Activated effector memory CD4-positive, alpha-beta T cell treated with anti-CD3 and anti-CD28 coated beads, Interleukin-2, amount 50 U/mL, for 16 hours (primary cell): ENCODE results near the gene SWAP70.
"Not testable (repeated sequence)": the region's sequence is repeated elsewhere in the genome, so short reads cannot be mapped to it uniquely, and the experiment has no call there.

ENCODE experiments used
- DNase-seq: peaks from one replicate; pipeline ENCODE4 v3.0.0-alpha.2; 2020

The SWAP70 gene

DNA sequence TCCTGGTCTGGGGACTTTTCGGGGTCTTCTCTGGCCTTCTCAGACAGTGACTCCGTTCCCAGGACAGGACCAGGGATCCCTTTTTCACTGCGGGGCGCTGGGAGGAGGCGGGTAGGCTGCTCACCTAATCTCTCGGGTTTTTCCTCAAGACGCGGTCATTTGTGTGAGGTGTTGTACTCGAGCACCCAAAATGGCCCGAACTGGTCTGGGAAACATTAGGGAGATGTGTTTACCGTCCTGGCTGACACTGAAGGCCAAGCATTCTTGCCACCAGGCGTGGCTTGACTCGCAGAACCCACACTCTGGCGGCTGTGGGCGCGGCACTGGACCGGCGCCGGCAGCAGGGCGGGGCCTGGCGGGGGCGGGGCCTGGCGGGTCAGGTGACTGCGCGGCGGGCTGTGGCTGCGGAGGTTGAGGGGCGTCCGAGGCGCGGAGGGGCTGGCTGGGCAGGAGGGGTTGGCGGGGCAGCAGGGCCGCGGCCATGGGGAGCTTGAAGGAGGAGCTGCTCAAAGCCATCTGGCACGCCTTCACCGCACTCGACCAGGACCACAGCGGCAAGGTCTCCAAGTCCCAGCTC, at the start of gene SWAP70:
Gene SWAP70 (plus strand): TSS at position 379 of the 577 bp plus-strand sequence. CDS start 103 bp downstream, at position 482.
- peak; percentile 92 for DNase-seq

DNA sequence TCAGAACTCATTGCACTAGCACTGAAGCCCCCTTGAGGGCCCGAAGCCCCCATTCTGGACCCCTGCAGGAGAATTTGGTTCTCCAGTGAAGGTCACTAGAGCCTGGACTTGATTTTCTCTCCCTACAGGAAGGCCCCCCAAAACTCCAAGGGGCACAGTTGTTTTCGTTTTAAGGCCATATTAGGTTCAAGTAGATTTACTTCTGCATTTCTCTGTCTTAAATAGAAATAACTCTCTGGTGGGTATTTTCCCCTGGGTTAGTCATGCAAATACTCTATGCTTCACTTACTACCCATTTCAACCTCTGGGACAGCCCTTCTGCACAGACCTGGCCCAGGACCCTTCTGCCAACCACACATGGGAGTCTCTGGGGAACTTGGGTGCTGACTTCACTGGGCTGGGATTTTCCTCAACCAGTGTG, 48.8 kb upstream of the SWAP70 start:
- DNase-seq: no peak

DNA sequence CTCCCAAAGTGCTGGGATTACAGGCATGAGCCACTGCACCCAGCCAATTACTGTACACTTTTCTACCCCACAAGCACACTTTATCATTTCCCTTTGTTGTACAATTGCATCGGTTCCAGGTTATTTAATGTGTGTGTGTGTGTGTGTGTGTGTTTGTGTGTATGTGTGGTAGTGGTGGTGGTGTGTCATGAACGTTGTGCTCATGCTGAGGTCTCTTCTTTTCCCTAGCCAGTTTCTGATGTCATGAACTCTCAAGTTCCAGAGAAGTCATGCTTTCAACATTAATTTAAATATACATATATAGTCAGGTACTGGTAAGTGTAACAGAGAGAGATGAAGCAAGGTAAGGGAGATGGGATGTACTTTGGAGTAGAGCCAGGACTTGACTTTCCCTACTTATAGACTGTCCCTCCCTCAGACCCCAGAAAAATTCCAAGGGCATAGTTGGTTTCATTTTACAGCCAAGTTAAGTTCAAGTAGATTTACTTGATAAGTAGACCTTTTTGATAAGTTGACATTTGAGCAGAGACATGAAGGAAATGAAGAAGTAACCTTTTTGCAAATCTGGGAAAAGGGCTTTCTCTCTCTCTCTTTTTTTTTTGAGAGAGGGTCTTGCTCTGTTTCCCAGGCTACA, 47.7 kb upstream of the SWAP70 start:
- DNase-seq: no peak

DNA sequence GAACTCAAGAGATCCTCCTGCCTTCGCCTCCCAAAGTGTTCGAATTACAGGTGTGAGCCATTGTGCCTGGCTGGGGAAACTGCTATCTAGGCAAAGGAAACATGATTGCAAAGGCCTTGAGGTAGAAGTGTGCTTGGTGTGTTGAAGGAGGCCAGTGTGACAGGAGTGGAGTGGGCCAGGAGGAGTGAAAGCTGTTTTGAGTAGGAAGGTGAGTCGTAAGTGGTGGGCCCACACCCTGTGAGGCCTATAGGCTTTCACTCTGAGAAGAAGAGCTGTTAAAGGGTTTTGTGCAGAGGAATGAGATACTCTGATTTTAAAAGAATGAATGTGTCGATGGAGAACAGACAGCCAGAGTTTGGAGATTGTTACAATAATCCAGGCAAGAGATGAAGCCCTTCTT, 47.0 kb upstream of the SWAP70 start:
- no peak for DNase-seq

DNA sequence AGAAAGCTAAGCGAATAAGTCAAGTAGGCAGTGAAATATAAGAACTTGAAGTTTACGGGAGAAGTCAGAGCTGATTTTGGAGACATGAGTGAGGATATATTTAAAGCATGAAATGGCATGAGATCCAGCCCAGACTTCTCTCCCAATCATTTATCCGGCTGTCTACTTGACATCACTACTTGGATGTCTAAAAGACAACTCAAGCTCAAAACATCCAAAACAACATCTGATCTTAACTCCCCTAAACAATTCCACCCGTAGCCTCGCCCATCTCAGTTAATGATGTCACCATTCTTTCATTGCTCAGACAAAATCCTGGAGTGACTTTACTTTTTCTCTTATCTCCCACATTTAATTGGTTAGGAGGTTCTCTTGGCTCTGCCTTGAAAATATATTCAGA, 45.9 kb upstream of the SWAP70 start:
- no peak for DNase-seq

DNA sequence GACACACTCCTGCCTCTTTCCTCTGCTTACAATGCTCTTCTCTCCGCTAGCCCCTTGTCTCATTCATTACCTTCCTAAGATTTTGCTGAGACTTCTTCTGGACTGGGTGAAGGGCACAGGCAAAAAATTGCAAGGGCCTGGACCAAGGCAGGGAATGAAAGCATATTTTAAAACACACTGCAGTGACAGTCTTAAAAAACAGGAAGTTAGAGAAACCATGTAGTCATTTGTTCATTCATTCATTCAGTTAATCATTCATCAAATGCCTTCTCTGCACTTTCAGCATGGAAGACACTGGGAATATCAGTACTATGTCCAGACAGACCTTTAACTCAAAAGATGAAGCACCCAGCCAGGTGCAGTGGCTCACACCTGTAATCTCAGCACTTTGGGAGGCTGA, 44.9 kb upstream of the SWAP70 start:
- DNase-seq: no peak

DNA sequence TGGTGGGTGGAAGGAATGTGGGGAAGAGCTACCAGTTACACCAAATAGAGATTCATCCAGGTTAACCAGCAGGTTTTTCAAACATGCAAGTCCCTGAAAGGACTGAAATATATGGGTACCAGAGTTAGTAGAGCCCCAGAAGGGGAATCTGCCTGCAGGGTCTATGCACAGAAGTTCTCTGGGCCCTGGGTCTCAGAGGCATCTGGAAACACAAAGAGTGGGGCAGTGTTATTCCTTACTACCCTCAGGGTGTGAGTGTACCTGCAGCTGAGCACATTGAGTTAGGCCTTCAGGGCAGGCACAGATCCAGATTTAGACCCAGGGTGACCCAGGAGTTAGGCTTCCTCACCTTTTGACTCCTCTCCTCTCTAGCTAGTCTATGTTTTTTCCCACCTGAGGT, 43.9 kb upstream of the SWAP70 start:
- no peak for DNase-seq

DNA sequence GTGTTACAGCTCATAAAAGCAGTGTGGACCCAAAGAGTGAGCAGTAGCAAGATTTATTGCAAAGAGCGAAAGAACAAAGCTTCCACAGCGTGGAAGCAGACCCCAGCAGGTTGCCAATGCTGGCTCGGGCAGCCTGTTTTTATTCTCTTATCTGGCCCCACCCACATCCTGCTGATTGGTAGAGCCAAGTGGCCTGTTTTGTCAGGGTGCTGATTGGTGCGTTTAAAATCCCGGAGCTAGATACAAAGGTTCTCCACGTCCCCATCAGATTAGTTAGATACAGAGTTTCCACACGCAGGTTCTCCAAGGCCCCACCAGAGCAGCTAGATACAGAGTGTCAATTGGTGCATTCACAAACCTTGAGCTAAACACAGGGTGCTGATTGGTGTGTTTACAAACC, 41.5 kb upstream of the SWAP70 start:
- not testable (repeated sequence) for DNase-seq

DNA sequence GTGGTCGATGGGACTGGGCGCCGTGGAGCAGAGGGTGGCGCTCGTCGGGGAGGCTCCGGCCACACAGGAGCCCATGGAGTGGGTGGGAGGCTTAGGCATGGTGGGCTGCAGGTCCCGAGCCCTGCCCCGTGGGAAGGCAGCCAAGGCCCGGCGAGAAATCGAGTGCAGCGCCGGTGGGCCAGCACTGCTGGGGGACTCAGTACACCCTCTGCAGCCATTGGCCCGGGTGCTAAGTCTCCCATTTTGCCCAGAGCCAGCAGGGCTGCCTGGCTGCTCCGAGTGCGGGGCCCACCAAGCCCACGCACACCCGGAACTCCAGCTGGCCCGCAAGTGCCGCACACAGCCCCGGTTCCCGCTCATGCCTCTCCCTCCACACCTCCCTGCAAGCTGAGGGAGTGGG, 40.8 kb upstream of the SWAP70 start:
- not testable (repeated sequence) for DNase-seq

DNA sequence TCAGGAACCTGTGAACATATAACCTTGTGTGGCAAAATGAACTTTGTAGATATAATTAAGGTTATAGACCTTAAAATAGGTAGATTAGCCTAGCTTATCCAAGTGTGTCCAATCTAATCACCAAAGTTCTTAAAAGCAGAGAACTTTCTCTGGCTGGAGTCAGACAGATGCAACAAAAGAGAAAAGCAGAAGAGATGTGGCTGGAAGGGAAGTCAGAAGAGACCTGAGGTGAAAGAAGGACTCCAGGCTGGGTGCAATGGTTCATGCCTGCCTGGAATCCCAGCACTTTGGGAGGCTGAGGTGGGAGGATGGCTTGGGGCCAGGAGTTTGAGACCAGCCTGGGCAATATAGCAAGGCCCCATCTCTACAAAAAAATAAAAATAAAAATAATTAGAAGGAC, 39.4 kb upstream of the SWAP70 start:
- no peak for DNase-seq

DNA sequence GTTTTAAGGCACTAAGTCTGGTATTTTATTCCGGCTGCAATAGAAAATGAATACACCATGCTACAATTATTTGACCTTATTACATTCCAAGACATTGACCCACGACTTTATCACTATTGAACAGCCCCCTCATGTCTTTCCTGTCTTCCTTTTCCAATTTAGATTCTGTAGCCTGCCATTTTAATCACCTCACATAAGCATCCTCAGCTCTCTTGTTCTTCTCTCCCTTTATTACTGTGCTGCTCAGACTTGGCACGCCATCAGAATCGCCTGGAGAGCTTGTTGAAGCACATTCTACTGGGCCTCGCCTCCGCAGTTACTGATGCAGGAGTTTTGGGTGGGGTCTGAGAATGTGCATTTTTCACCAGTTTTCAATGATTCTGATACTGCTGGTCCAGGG, 38.7 kb upstream of the SWAP70 start:
- no peak for DNase-seq

DNA sequence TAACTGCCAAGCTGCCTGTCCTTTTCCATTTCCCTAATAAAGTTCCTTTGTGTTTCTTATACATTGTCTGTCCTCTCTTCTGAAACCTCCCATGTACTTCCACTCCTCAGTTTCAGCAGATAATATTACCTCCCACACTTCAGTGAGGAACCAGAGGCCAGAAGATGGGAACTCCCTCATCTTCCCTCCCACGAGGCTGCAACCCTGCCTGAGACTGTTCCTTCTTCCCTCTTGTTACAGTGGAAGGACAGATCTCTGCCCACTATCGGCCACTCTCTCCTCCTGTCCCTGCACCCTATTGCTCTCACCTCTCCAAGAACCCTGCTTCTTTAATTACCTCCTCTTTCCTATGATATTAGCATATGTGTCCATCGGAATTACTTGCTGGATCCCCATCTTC, 38.1 kb upstream of the SWAP70 start:
- no peak for DNase-seq

DNA sequence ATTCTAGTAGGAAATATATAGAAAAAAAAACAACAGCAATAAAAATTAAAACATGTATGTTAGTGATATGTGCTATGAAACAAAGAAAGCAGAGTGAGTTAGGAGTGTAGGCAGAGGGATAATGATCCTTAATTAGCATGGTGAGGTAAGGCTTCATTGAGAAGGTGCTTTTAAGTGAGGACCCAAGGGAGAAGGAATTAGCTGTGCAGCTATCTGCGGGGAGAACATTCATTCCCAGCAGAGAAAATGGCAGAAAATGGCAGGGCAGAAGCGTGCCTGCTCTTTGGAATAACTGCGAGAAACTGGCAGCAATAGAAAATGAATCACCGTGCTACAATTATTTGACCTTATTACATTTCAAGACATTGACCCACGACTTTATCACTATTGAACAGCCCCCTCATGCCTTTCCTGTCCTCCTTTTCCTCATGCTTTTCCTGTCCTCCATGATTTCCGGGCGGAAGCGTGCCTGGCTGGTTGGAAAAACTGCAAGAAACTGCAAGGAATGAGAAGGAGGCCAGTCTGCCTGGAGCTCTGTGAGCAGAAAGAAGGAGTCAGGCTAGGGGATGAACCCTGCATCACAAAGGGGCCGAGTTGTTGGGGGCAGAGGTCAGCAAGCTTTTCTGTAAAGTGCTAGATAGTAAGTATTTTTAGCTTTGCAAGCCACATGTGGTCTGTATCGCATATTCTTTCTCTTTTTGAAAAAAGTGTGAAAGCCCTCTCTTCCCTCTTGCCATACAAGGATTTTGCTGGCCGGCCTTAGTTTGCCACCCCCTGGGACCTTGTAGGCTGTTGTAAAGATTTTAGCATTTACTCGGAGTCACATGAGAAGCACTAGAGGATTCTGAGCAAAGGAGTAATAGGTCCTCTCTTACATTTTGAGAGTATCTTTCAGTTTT, 37.1 kb upstream of the SWAP70 start:
- DNase-seq: no peak

DNA sequence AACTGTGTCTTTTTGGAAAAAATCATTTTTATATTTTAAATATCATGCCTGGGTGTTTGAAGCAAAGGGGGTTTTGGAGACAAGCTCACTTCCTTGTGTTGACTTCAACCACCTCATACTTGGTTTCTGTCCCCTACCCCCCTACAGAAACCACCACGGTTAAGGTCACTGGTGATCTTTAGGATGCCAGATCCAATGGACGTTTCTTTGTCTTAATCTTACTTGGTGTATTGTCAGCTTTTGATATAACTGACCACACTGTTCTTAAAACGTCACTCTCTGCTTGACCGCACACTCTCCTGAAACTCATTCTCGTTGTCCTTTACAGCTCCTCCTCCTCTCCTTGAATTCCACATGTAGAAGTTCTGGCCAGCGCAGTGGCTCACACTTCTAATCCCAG, 34.8 kb upstream of the SWAP70 start:
- no peak for DNase-seq

DNA sequence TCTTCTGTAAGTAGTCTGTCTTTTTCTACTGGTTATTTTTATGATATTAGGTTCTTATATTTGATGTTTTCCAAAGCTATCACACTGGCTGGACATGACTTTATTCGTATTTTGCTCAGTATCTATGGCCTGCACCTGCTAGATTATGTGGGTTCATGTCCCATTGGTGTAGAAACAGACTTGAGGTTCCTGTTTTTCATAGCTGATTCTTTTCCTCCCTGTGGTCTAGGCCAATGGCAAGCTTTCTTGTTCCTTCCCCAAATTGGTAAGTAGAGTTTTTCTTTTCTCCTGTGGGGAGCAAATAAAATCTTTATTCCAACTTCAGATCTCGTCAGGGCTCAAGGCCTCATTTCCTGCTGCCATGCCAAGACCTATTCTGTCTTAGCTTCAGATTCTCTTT, 30.2 kb upstream of the SWAP70 start:
- no peak for DNase-seq

DNA sequence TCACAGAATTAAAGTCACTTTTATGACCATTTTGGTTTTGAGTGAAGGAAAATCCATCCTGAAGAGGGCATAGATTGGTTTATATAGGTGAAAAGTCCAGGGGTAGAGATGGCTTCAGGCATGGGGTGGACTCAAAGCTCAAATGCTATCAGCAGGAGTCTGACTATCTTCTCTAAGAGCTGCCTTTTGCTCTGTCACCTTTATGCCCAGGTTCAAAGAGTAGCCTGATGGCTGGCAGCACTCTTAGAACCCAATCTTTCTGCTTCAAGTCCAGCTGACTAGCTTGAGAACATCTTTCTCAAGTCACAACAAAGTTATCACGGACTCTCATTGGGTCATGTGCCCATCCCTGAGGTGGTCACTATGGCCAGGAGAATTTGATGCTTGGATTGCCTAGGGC, 27.2 kb upstream of the SWAP70 start:
- no peak for DNase-seq

DNA sequence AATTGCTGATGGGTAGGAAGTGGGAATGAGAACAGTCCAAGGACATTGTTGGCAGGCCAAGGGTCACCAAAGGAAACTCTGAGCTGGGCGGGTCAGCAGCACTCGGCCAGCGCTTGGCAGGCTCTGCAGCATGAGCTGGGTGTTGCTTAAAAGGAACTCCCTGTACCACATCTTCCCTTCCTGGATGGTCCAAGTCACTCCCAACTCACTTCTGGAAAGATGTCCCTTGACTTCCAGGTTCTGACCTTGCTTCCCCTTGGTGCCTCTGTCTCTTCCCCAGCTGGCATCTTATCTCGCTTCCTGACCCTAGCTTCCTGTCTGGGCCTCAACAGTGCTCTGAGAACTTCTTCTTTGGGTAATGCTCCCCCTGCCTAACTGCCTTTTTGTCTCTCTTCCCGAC, 24.8 kb upstream of the SWAP70 start:
- no peak for DNase-seq

DNA sequence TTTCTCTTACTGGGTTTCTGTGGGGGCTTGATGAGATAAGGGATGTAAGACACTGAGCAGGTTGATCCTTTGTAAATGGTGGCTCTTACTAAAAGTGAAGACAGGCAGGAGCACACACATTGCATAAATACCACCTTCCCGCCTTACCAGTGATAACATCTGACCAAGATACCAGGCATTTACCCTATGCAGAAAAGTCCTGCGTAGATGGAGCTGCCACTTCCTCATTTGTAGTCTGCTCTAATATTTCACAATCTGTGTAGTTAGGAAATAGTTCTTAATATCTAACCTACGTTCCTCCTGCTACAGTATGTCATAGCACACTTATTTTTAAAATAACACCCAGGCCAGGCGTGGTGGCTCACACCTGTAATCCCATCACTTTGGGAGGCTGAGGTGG, 23.9 kb upstream of the SWAP70 start:
- no peak for DNase-seq

DNA sequence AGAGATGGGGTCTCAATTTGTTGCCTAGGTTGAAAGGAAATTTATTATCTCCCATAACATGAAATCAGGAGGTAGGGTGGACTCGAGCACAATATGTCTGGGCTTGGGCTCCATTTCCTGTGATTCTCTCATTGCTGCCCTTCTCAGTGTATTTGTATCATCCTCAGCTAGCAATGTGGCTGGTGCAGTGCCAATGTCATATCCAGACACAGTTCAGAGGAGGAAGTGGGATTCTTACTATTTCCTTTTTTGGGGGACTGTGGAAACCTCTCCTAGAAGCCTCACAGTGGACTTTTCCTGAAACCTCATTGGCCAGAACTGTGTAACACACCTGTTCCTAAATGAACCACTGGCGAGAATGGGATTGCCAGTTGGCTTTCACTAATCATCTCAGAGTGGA, 21.0 kb upstream of the SWAP70 start:
- DNase-seq: no peak

DNA sequence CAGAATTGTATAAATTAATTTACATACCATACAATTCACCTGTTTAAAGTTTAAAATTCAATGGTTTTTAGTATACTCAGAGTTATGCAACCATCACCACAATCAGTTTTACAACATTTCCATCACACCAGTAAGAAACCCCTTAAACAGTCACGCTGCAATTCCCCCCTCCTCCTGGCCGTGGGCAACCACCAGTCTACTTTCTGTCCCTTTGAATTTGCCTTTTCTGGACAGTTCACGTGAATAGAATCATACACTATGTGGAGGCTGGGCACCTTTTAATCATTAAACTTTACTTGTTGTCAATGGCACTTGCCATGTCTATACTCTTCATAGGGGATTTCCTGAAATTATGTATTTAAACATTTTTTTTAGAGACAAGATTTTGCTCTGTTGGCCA, 20.1 kb upstream of the SWAP70 start:
- no peak for DNase-seq

DNA sequence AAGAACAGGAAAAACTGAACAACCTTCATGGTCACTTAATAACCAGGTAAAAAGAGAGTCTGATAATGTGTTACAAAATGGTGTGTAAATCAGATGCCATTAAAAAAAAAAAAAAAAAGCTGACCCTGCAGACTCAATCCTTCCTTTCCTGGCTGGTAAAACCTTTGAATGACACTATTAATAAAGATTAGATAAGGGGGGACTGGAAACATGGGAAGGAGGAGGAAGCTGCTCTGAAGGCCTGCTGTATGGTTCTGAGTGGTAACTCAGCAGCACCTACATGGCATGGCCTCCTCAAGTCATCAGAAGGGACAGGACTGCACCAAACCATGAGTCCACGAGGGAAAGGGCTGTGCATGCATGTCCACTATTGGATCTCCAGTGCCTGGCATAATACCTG, 18.0 kb upstream of the SWAP70 start:
- no peak for DNase-seq

DNA sequence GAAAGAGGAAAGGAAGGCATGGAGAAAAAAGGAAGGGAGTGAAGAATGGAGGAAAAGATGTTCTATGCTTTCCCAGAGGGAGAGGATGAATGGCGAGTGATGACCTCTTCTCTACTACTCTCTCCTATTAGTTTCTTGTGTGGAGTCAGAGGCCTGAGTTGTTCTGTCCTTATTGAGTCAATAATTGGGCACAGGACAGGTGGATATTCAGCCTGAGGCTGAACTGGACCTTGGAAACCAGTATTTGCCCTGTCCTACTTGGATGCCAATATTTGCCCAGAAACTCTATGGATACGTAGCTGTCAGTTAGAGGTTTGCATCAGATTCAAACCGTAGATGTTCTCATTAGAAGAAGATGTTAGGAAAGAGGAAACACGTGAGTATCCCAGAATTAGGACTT, 17.6 kb upstream of the SWAP70 start:
- DNase-seq: no peak

DNA sequence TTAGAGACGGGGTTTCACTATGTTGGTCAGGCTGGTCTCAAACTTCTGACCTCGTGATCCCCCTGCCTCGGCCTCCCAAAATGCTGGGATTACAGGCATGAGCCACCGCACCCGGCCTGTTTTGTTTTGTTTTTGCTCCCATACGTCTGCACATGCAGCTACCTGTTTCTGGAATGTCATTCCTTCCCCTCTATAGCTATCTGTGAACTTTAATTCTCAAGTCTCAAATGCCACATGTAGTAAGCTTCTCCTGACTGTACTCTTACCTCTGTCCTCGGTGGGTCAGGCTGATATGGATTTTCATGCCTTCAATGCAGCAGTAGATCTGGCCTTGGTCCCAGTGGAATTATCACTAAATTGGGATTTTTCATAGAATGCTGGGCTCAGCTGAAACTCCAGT, 12.4 kb upstream of the SWAP70 start:
- DNase-seq: no peak
